ENCODE measurements around the gene GPR35. TPM values are rescaled to one million over a fixed set of nuclear protein-coding genes. Genes with fewer than 3 reads are reported as not detected.

The GPR35 gene
- total and polyA plus RNA-seq, 2 of the 13 experiments (the other 11 are each of a cell fraction or from before 2014, with no cell fraction given), result 27.1 to 44.2 TPM

GRCh38 chr2:240626531-240627300 is 1.4 kb downstream of the GPR35 start (continued):
- TF ChIP-seq ATF2 (CRISPR knock-in tag; IDR thresholded peaks at IDR 0.05) (peak; percentile 76; the same call in 1 of the 2 replicates), ZBTB38 (CRISPR knock-in tag; IDR thresholded peaks at IDR 0.05) (peak; percentile 94; the same call in 1 of the 2 replicates), ZIK1 (CRISPR knock-in tag; IDR thresholded peaks at IDR 0.05; ENCODE audit: borderline replicate concordance, low read depth) (0 out of 2 replicates have a peak, but pooled peaks have one; percentile 28), ZNF572 (CRISPR knock-in tag; IDR thresholded peaks at IDR 0.05) (peak; percentile 79; the same call in 1 of the 2 replicates), NFE2 (CRISPR knock-in tag; IDR thresholded peaks at IDR 0.05) (no peak), THYN1 (CRISPR knock-in tag; IDR thresholded peaks at IDR 0.05; ENCODE audit: borderline replicate concordance, low read depth) (no peak), ZNF3 (CRISPR knock-in tag; IDR thresholded peaks at IDR 0.05) (0 out of 2 replicates have a peak, but pooled peaks have one; percentile 48), ARNTL (CRISPR knock-in tag; IDR thresholded peaks at IDR 0.05) (peak; percentile 43; the same call in 1 of the 2 replicates), GZF1 (CRISPR knock-in tag; IDR thresholded peaks at IDR 0.05) (no peak; the same call in 1 of the 2 replicates), ZNF615 (CRISPR knock-in tag; IDR thresholded peaks at IDR 0.05; ENCODE audit: borderline replicate concordance) (no peak), ISL2 (CRISPR knock-in tag; IDR thresholded peaks at IDR 0.05) (peak; percentile 33; the same call in 1 of the 2 replicates), IKZF1 (IDR thresholded peaks at IDR 0.05) (no peak), ADNP (CRISPR knock-in tag; IDR thresholded peaks at IDR 0.05) (no peak), DPF2 (CRISPR knock-in tag; IDR thresholded peaks at IDR 0.05; ENCODE audit: borderline replicate concordance, low read depth) (no peak), GTF2F1 (IDR thresholded peaks at IDR 0.05; ENCODE audit: low read length) (0 out of 2 replicates have a peak, but pooled peaks have one; percentile 49), ZNF773 (CRISPR knock-in tag; IDR thresholded peaks at IDR 0.05; ENCODE audit: borderline replicate concordance) (no peak), MTA1 (CRISPR knock-in tag; IDR thresholded peaks at IDR 0.05; ENCODE audit: borderline replicate concordance) (peak; percentile 87; the same call in 1 of the 2 replicates), ZNF747 (CRISPR knock-in tag; IDR thresholded peaks at IDR 0.05; ENCODE audit: borderline replicate concordance) (peak; percentile 61; the same call in 1 of the 2 replicates), STAT5B (CRISPR knock-in tag; IDR thresholded peaks at IDR 0.05) (no peak), EED (CRISPR knock-in tag; IDR thresholded peaks at IDR 0.05) (no peak; the same call in 1 of the 2 replicates), NFE2L2 (IDR thresholded peaks at IDR 0.05; ENCODE audit: low read length) (no peak), ZXDC (CRISPR knock-in tag; IDR thresholded peaks at IDR 0.05) (peak; percentile 45; the same call in 1 of the 2 replicates)
- TF ChIP-seq, protein P1, sequence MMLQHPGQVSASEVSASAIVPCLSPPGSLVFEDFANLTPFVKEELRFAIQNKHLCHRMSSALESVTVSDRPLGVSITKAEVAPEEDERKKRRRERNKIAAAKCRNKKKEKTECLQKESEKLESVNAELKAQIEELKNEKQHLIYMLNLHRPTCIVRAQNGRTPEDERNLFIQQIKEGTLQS (CRISPR knock-in tag; IDR thresholded peaks at IDR 0.05), result peak; percentile 11; the same call in 1 of the 2 replicates
- TF ChIP-seq, protein P2, sequence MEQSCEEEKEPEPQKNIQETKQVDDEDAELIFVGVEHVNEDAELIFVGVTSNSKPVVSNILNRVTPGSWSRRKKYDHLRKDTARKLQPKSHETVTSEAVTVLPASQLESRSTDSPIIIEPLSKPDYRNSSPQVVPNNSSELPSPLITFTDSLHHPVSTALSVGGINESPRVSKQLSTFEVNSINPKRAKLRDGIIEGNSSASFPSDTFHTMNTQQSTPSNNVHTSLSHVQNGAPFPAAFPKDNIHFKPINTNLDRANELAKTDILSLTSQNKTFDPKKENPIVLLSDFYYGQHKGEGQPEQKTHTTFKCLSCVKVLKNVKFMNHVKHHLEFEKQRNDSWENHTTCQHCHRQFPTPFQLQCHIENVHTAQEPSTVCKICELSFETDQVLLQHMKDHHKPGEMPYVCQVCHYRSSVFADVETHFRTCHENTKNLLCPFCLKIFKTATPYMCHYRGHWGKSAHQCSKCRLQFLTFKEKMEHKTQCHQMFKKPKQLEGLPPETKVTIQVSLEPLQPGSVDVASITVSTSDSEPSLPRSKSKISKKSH (CRISPR knock-in tag; IDR thresholded peaks at IDR 0.05; ENCODE audit: borderline replicate concordance), result peak; percentile 94
